Epithelial cell of esophagus (primary cell): Measurements from ENCODE around the gene PDIA3.

Source experiments
- DNase-seq: peaks from one replicate; pipeline ENCODE4 v3.0.0; 2010; ENCODE audit warnings: low read depth
- H3K4me3 ChIP-seq: 2 replicates; pipeline ENCODE4 v1.5.1; 2011; ENCODE audit warnings: mild to moderate bottlenecking, low read length, control low read depth
- TF ChIP-seq, protein P1 (sequence below): IDR thresholded peaks from 2 replicates; pipeline ENCODE4 v1.5.1; 2011; ENCODE audit warnings: low read depth, mild to moderate bottlenecking, low read length, control low read depth, inconsistent platforms; ENCODE audit not compliant: insufficient read depth; ENCODE audit errors: missing control alignments

PDIA3 gene

DNA sequence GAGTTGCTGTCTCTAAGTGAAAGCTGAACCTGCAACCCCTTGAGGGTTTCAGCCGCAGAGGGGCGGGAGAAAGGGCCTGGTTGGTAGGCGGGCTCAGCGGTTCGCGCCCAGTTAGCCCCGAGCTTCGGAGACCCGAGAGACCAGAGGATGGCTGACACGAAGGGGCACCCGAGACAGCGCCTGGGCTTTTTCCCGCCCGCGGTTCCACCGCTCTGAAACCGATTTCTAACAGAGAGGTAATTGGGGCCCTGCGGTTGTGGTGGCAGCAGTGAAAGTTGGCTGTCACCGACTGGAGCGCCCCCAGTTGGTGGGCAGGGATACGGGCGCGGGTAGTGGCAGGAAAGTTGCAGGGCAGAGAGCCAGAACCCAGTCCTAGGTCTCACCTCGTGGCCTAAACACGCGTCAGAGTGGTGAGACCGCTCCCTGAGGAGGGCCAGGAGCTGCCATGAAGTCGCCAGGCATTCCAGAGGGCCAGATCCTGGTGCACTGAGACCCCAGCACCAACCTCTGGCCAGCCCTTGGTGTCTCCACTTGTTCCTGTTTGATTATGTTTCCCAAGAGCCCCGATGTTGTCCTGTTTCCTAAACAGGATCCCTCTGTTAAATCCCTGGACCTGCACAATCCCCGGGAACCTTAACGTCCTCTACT is 31.2 kb downstream of the PDIA3 start:
- TF ChIP-seq, protein P1, sequence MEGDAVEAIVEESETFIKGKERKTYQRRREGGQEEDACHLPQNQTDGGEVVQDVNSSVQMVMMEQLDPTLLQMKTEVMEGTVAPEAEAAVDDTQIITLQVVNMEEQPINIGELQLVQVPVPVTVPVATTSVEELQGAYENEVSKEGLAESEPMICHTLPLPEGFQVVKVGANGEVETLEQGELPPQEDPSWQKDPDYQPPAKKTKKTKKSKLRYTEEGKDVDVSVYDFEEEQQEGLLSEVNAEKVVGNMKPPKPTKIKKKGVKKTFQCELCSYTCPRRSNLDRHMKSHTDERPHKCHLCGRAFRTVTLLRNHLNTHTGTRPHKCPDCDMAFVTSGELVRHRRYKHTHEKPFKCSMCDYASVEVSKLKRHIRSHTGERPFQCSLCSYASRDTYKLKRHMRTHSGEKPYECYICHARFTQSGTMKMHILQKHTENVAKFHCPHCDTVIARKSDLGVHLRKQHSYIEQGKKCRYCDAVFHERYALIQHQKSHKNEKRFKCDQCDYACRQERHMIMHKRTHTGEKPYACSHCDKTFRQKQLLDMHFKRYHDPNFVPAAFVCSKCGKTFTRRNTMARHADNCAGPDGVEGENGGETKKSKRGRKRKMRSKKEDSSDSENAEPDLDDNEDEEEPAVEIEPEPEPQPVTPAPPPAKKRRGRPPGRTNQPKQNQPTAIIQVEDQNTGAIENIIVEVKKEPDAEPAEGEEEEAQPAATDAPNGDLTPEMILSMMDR = peak; percentile 89
- peak overlapping the region; percentile 93 for H3K4me3 ChIP-seq
- DNase-seq = peak; percentile 78

DNA sequence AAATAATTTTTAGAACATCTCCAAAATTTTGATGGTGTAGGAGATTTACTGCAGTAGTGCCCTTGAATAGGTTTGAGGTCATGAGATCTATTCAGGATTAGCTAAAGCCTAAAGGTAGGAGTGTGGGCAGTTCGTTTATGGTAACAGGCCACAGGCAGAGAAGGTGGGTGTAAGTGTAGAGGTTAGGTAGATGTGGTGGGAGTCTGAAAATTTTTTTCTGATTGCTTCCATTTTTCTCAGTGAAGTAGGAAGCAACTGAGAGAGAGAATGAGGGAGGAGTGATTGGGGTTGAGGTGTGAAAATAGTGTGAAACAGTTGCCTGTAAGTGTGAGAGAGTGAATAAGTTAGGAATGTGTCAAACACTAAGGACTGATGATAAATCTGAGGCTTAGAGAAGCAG is 32.8 kb downstream of the PDIA3 start:
- TF ChIP-seq, protein P1 = no peak
- no peak for DNase-seq
- H3K4me3 ChIP-seq = no peak overlapping the region

DNA sequence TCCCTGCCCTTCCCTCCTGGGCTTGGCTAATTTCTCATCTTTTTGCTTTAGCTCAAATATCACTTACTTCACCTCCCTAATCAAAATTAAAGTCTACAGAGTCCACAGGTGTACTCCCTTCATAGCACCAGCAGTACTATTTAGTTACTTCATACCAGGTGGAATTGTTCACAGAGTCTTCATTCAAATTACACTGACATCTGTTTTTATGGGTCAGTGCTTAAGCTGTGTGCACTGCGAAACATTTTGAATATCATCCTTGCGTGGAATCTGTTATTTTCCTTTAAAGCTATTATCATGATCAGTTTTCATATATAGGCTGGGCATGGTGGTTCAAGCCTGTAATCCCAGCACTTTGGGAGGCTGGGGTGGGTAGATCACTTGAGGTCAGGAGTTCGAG is 43.2 kb downstream of the PDIA3 start:
- TF ChIP-seq, protein P1 = no peak
- no peak for DNase-seq
- no peak overlapping the region for H3K4me3 ChIP-seq

DNA sequence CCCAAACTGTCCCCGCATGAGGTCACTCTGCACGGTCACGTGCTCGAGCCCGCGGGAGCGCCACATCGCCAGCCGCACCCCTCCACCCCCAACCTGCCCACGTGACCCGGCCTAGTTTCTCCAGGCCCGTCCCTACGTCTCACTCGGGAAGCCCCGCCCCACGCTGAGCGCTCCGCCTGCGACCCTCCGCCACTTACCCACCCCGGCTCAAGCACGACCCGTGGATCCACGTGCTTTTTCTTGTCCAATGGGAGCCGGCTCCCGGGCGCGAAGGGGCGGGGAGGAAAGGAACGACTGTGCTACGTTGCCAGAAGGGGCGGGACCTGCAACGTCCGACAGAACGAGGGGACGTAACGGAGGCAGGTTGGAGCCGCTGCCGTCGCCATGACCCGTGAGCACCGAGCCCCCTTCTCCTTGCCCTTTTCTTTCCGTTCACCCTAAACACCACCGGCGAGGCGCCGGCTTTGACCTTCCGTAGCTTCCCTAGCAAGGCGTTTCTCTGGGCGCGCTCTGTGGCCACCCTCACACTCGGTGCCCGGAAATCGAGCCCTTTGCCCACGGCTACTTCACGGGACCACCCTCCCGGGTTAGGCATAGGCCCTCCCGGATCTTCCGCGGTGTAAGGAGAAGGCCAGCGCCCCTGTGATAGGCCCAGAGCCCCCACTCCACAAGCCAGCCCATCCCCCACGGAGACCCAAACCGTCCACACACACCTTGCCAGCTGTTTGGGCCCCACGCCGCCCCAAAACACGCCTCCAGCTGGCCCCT is 45.9 kb downstream of the PDIA3 start, which contains the start of gene SERF2:
Gene SERF2, plus strand, starts transcription at position 328 of the 768 bp plus-strand sequence. Its CDS starts 57 bp downstream, at position 385.
- peak; percentile 100 for DNase-seq
- TF ChIP-seq, protein P1 = no peak
- peak within 1 kb of the TSS; percentile 99 for H3K4me3 ChIP-seq

DNA sequence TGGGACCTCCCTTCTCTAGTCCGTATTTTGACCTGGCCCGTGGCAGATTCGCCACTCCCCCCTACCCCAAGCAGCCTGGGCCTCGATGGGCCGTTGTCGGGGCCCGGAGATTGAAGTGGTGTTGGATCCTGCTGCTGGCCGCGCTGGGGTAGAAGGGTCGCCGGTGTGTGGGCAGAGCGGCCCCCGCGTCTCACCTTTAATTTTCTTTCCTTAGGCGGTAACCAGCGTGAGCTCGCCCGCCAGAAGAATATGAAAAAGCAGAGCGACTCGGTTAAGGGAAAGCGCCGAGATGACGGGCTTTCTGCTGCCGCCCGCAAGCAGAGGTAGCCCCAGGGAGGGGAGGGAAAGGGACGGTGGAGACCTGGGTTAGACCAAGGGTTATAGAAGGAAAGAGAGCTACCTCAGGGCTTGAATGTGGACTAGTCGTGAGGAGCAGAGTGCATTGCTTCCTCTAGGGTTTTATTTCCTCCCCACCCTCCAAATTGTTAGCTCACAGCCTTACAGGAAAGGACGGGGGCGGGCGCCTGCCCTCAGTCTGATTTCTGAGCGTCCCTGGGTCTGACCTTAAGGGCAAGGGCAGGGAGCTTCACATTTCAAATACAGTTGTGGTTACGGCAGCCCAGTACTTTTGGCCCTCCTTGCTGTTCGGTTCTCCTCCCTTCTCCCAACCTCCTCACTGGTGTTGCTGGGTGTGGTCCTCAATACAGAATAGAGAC is 46.7 kb downstream of the PDIA3 start:
- peak; percentile 41 for DNase-seq
- TF ChIP-seq, protein P1 = peak; percentile 25

DNA sequence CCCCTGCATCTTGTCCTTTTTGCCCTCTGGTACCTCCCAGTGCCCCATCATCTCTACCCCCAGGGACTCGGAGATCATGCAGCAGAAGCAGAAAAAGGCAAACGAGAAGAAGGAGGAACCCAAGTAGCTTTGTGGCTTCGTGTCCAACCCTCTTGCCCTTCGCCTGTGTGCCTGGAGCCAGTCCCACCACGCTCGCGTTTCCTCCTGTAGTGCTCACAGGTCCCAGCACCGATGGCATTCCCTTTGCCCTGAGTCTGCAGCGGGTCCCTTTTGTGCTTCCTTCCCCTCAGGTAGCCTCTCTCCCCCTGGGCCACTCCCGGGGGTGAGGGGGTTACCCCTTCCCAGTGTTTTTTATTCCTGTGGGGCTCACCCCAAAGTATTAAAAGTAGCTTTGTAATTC is 47.4 kb downstream of the PDIA3 start:
- TF ChIP-seq, protein P1 = no peak
- no peak for DNase-seq
- H3K4me3 ChIP-seq = peak overlapping the region; percentile 99

More for the DNA sequence above, 46.7 kb downstream of the PDIA3 start:
- H3K4me3 ChIP-seq = peak overlapping the region; percentile 99
